AG10803 (cell line): ENCODE measurements around the gene FN1.

Source experiments
- DNase-seq: peaks from one replicate; pipeline ENCODE4 v3.0.0; 2010; ENCODE audit warnings: low read depth
- H3K4me3 ChIP-seq: 2 replicates; pipeline ENCODE4 v1.5.1; 2011; ENCODE audit warnings: mild to moderate bottlenecking, low read length, control low read depth
- TF ChIP-seq, protein P1 (sequence below): conservative IDR thresholded peaks from 2 replicates; pipeline ENCODE4 v1.5.1; 2011; ENCODE audit warnings: mild to moderate bottlenecking, low read length, control low read depth, inconsistent platforms

Gene FN1

GRCh38 chr2:215416656-215417055, 19.2 kb downstream of the FN1 start:
- DNase-seq: no peak
- TF ChIP-seq, protein P1, sequence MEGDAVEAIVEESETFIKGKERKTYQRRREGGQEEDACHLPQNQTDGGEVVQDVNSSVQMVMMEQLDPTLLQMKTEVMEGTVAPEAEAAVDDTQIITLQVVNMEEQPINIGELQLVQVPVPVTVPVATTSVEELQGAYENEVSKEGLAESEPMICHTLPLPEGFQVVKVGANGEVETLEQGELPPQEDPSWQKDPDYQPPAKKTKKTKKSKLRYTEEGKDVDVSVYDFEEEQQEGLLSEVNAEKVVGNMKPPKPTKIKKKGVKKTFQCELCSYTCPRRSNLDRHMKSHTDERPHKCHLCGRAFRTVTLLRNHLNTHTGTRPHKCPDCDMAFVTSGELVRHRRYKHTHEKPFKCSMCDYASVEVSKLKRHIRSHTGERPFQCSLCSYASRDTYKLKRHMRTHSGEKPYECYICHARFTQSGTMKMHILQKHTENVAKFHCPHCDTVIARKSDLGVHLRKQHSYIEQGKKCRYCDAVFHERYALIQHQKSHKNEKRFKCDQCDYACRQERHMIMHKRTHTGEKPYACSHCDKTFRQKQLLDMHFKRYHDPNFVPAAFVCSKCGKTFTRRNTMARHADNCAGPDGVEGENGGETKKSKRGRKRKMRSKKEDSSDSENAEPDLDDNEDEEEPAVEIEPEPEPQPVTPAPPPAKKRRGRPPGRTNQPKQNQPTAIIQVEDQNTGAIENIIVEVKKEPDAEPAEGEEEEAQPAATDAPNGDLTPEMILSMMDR: no peak
- H3K4me3 ChIP-seq: no peak overlapping the region

GRCh38 chr2:215415820-215416577, 19.9 kb downstream of the FN1 start:
- TF ChIP-seq, protein P1: no peak
- H3K4me3 ChIP-seq: no peak overlapping the region
- DNase-seq: no peak

- no peak overlapping the region for H3K4me3 ChIP-seq
- no peak for DNase-seq
- TF ChIP-seq, protein P1: no peak
These were observed 20.6 kb downstream of the FN1 start for GRCh38 chr2:215415218-215415617.

GRCh38 chr2:215414674-215415073, 21.2 kb downstream of the FN1 start:
- H3K4me3 ChIP-seq: no peak overlapping the region
- TF ChIP-seq, protein P1: no peak
- DNase-seq: no peak

GRCh38 chr2:215413974-215414373, 21.9 kb downstream of the FN1 start:
- DNase-seq: no peak
- no peak overlapping the region for H3K4me3 ChIP-seq
- TF ChIP-seq, protein P1: no peak

DNA sequence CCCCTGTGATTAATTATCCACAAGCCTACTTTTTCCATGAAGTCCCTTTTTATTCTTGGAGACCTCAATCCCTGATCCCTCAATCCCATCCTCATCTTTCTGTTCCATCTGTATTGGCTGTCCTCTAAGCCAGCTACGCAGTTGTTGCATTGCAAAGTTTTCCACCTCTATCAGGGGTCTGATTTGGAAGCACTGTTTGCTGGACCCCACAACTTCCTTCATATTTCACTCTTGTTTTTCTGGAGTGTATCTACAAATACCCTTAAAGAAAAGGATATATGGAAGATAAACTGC, 22.4 kb downstream of the FN1 start:
- TF ChIP-seq, protein P1: no peak

DNA sequence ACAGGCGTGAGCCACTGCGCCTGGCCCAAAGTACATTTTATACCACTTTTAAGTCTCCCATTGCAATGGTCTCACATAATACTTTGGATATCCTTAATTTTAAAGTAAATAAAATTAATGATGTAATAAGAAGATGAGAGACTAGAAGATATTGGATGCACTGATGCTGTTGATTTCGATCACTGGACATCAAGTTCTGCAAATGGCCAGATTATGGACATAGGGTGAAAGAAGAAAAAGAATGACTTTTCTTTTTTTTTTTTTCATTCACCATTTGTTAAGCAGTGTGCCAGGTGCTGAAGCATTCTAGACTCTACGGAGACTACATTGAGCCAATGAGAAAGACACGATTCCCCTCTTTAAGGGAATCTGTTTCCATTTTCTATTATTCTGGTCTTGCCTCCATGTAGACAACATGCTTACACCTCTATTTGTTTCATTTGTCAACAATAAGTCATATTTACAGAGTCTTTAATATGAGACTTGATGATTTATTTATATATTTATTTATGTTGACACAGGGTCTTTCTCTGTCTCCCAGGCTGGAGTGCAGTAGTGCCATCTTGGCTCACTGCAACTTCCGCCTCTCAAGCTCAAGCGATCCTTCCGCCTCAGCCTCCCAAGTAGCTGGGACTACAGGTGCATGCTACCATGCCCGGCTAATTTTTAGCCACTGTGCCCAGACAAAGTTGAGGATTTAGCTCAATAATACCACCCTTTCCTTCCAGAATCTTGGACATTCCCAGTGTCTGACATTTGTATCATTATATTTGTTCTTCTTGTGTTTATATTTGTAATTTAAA, 23.7 kb downstream of the FN1 start:
- no peak for DNase-seq
- no peak overlapping the region for H3K4me3 ChIP-seq
- TF ChIP-seq, protein P1: no peak

More for the DNA sequence above, 22.4 kb downstream of the FN1 start:
- no peak for DNase-seq
- no peak overlapping the region for H3K4me3 ChIP-seq
